ENCODE measurements around the gene TMC7. TPM values are rescaled to one million over a fixed set of nuclear protein-coding genes. Genes with fewer than 3 reads are reported as not detected.

TMC7 gene
- total and polyA plus RNA-seq, 9 of the 15 experiments (the other 6 are each of a cell fraction or from before 2014, with no cell fraction given): 0.08 to 2.0 (median 1.5) TPM

DNA sequence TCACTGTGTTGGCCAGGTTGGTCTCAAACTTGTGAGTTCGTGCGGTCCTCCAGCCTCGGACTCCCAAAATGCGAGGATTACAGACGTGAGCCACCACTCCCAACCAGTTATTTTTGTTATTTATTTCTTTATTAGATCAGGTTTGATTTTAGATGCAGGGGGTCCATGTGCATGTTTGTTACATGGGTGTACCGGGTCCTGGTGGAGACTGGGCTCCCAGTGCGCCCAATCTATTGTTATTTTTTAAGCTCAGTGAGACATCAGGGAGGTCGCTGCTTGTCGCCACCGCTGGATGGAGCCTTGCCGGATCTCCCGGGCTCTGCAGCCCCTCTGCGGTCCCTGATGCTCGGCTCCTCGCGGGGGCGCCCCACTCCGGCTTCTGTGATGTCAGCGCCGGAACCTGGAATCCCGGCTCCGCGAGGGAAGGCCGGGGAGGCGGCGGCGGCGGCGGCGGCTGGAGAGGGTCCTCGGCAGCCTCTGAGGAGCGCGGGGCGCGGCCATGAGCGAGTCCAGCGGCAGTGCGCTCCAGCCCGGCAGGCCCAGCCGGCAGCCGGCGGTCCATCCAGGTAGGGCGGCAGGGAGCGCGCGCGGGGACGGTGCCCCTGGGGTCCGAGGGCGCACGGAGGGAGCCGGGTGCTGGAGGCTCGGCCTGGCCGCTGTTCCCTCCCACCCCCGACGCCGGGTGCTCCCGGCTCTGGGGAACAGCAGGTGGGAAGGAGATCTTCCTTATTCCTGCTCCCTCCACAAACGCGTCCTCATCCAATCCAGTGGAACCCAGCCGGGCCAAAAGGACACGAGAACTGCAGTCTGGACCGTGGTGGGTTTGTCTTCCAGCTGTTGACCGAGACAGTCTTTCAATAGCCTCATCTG lies at the start of gene TMC7 (continued):
- TF ChIP-seq YY1 (IDR thresholded peaks at IDR 0.05; ENCODE audit: borderline replicate concordance in 1 of 3, control insufficient read depth in 1 of 3, extremely low read depth in 1 of 3, insufficient read depth in 3 of 3, insufficient read length in 1 of 3, insufficient replicate concordance in 2 of 3, low read depth in 1 of 3, low read length in 2 of 3) (peak in 2 of 3 experiments; percentile 49 to 50), KAT7 (CRISPR knock-in tag; IDR thresholded peaks at IDR 0.05; ENCODE audit: borderline replicate concordance) (no peak), ARID2 (IDR thresholded peaks at IDR 0.05) (0 out of 2 replicates have a peak, but pooled peaks have one; percentile 47), EZH2 (IDR thresholded peaks at IDR 0.05; ENCODE audit: borderline replicate concordance, low read depth, low read length) (no peak), ETS2 (tag; IDR thresholded peaks at IDR 0.05; ENCODE audit: borderline replicate concordance, poor library complexity, severe bottlenecking) (no peak), ZNF77 (CRISPR knock-in tag; IDR thresholded peaks at IDR 0.05) (no peak), PHF21A (IDR thresholded peaks at IDR 0.05; ENCODE audit: borderline replicate concordance, low read depth) (no peak), ZNF316 (IDR thresholded peaks at IDR 0.05) (no peak), BCL6 (CRISPR knock-in tag; IDR thresholded peaks at IDR 0.05) (no peak), RAD21 (CRISPR knock-in tag; conservative IDR thresholded peaks at IDR 0.05 in 1 of 2, IDR thresholded peaks at IDR 0.05 in 1 of 2) (peak; percentile 80 to 92), CREM (IDR thresholded peaks at IDR 0.05; ENCODE audit: low read depth) (peak; percentile 73), ELF4 (CRISPR knock-in tag; IDR thresholded peaks at IDR 0.05) (no peak)
- TF ChIP-seq, protein P1, sequence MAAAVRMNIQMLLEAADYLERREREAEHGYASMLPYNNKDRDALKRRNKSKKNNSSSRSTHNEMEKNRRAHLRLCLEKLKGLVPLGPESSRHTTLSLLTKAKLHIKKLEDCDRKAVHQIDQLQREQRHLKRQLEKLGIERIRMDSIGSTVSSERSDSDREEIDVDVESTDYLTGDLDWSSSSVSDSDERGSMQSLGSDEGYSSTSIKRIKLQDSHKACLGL (CRISPR knock-in tag; IDR thresholded peaks at IDR 0.05; ENCODE audit: borderline replicate concordance, poor library complexity, severe bottlenecking): no peak
- TF ChIP-seq, protein P2, sequence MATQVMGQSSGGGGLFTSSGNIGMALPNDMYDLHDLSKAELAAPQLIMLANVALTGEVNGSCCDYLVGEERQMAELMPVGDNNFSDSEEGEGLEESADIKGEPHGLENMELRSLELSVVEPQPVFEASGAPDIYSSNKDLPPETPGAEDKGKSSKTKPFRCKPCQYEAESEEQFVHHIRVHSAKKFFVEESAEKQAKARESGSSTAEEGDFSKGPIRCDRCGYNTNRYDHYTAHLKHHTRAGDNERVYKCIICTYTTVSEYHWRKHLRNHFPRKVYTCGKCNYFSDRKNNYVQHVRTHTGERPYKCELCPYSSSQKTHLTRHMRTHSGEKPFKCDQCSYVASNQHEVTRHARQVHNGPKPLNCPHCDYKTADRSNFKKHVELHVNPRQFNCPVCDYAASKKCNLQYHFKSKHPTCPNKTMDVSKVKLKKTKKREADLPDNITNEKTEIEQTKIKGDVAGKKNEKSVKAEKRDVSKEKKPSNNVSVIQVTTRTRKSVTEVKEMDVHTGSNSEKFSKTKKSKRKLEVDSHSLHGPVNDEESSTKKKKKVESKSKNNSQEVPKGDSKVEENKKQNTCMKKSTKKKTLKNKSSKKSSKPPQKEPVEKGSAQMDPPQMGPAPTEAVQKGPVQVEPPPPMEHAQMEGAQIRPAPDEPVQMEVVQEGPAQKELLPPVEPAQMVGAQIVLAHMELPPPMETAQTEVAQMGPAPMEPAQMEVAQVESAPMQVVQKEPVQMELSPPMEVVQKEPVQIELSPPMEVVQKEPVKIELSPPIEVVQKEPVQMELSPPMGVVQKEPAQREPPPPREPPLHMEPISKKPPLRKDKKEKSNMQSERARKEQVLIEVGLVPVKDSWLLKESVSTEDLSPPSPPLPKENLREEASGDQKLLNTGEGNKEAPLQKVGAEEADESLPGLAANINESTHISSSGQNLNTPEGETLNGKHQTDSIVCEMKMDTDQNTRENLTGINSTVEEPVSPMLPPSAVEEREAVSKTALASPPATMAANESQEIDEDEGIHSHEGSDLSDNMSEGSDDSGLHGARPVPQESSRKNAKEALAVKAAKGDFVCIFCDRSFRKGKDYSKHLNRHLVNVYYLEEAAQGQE (IDR thresholded peaks at IDR 0.05; ENCODE audit: borderline replicate concordance): peak; percentile 86
- TF ChIP-seq, protein P2 (CRISPR knock-in tag; IDR thresholded peaks at IDR 0.05; ENCODE audit: low read depth): no peak
- TF ChIP-seq, protein P3, sequence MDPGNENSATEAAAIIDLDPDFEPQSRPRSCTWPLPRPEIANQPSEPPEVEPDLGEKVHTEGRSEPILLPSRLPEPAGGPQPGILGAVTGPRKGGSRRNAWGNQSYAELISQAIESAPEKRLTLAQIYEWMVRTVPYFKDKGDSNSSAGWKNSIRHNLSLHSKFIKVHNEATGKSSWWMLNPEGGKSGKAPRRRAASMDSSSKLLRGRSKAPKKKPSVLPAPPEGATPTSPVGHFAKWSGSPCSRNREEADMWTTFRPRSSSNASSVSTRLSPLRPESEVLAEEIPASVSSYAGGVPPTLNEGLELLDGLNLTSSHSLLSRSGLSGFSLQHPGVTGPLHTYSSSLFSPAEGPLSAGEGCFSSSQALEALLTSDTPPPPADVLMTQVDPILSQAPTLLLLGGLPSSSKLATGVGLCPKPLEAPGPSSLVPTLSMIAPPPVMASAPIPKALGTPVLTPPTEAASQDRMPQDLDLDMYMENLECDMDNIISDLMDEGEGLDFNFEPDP (CRISPR knock-in tag; IDR thresholded peaks at IDR 0.05): no peak

All from K562 (cell line).